A549 (cell line): ENCODE measurements around the gene OTC. TPM values are rescaled to one million over a fixed set of nuclear protein-coding genes. Genes with fewer than 3 reads are reported as not detected.

Source experiments
- ATAC-seq, 2 experiments: fragments of 200-7000 bp in 1 of 2; fragments of >200 bp in 1 of 2; cut with Nextera tagmentation in 1 of 2; cut with Tn5 transposase in 1 of 2; 3 replicates each; pipeline versions ENCODE4 v1.8.0 to v1.9.1; 2018 to 2020; ENCODE audit warnings: mild to moderate bottlenecking in 1 of 2, moderate library complexity in 1 of 2
- CTCF ChIA-PET: fragments of 300-600 bp; sonication (Branson Sonifier 250); formaldehyde crosslinking; extraction: SDS; loops from one replicate; lab custom pipeline; 2021; ENCODE audit warnings: antibody characterized with exemption, inconsistent platforms; lab: Yijun Ruan, JAX
- POLR2A ChIA-PET: fragments of 350-600 bp; formaldehyde crosslinking; extraction: SDS; loops from one replicate; lab custom pipeline; 2021; ENCODE audit warnings: antibody characterized with exemption, inconsistent platforms; lab: Yijun Ruan, JAX
- DNase-seq, 2 experiments: peaks; one replicate each; pipeline versions ENCODE4 v3.0.0 to v3.0.0-alpha.2; 2011 to 2016; ENCODE audit warnings: low read depth in 1 of 2, low spot score in 1 of 2
- FAIRE-seq: peaks from 2 replicates; lab custom pipeline; 2011; peaks lifted over from hg19 to GRCh38; lab: Jason Lieb, UNC
- H3K27ac ChIP-seq, 2 experiments: fragments of >200 bp; sonication (Bioruptor Twin); formaldehyde crosslinking; 3 replicates each; pipeline ENCODE4 v1.5.1; 2016 to 2017
- H3K4me1 ChIP-seq: fragments of >200 bp; sonication (Bioruptor Twin); formaldehyde crosslinking; 3 replicates; pipeline ENCODE4 v1.6.1; 2016
- H3K4me2 ChIP-seq: fragments of >200 bp; sonication (Bioruptor Twin); formaldehyde crosslinking; 3 replicates; pipeline ENCODE4 v1.6.1; 2016
- H3K4me3 ChIP-seq: fragments of >200 bp; sonication (Bioruptor Twin); formaldehyde crosslinking; 3 replicates; pipeline ENCODE4 v1.5.1; 2016
- H3K9me3 ChIP-seq: fragments of >200 bp; sonication (Bioruptor Twin); formaldehyde crosslinking; 3 replicates; pipeline ENCODE4 v1.6.1; 2016
- CBX2 ChIP-seq: fragments of 200-600 bp; sonication (generic); IDR thresholded peaks from 2 replicates; pipeline ENCODE4 v1.6.1; 2016; ENCODE audit warnings: low read depth, mild to moderate bottlenecking, borderline replicate concordance
- ESRRA ChIP-seq: fragments of 150-350 bp; IDR thresholded peaks from 2 replicates; pipeline ENCODE4 v1.6.1; 2014; ENCODE audit warnings: mild to moderate bottlenecking, low read length, borderline replicate concordance
- HEYL ChIP-seq: fragments of 250-450 bp; sonication (Bioruptor Pico); IDR thresholded peaks from 2 replicates; pipeline ENCODE4 v1.8.0; 2021; ENCODE audit warnings: mild to moderate bottlenecking, moderate library complexity
- HMGXB4 ChIP-seq: fragments of 250-450 bp; sonication (Bioruptor Pico); IDR thresholded peaks from 2 replicates; pipeline ENCODE4 v1.5.0; 2021; ENCODE audit warnings: mild to moderate bottlenecking, moderate library complexity, borderline replicate concordance
- KDM5A ChIP-seq: fragments of 200-600 bp; sonication (generic); IDR thresholded peaks from 2 replicates; pipeline ENCODE4 v1.6.1; 2016; ENCODE audit warnings: antibody characterized with exemption, mild to moderate bottlenecking
- RARB ChIP-seq: fragments of 250-450 bp; sonication (Bioruptor Pico); IDR thresholded peaks from 2 replicates; pipeline ENCODE4 v1.8.0; 2021; ENCODE audit warnings: mild to moderate bottlenecking, moderate library complexity
- REST ChIP-seq: fragments of 200-600 bp; sonication (generic); IDR thresholded peaks from 2 replicates; pipeline ENCODE4 v1.6.1; 2016; ENCODE audit warnings: antibody characterized with exemption, mild to moderate bottlenecking, moderate library complexity
- RNF2 ChIP-seq: fragments of 200-600 bp; sonication (generic); IDR thresholded peaks from 2 replicates; pipeline ENCODE4 v1.6.1; 2016; ENCODE audit warnings: low read depth, mild to moderate bottlenecking, antibody characterized with exemption, moderate library complexity, borderline replicate concordance
- SMC3 ChIP-seq: fragments of >200 bp; sonication (Bioruptor Twin); formaldehyde crosslinking; IDR thresholded peaks from 3 replicates; pipeline ENCODE4 v1.6.1; 2018; ENCODE audit warnings: inconsistent platforms
- SREBF2 ChIP-seq: fragments of 450-650 bp; IDR thresholded peaks from 2 replicates; pipeline ENCODE4 v1.6.1; 2014; ENCODE audit warnings: mild to moderate bottlenecking, moderate library complexity
- WGBS: methylation state at CpG from one replicate; pipeline ENCODE4 v1.1.6; 2017; ENCODE audit errors: missing lambda C conversion rate; 5-methylcytosine and 5-hydroxymethylcytosine counted together
- polyA plus RNA-seq, 4 experiments: library from polyadenylated mRNA; depleted of rRNA in 3 of 4; stranded (reverse); fragments of >200 nt; fragmentation: RNase III in 1 of 4; extraction: RNeasy Plus Mini Kit Qiagen cat#74134 plus additional on column Dnase treatment in 1 of 4; gene quantifications; 2 replicates in 3 of 4; 3 replicates in 1 of 4; pipeline ENCODE4 v1.2.3, GENCODE V29; 2011 to 2017
- small RNA-seq, 6 experiments: library from RNA; depleted of rRNA; stranded (forward); fragments of <200 nt; gene quantifications; one replicate each; pipeline ENCODE3, GENCODE V24; 2012
- TF ChIP-seq, protein P1 (sequence below): fragments of >200 bp; sonication (Bioruptor Twin); formaldehyde crosslinking; IDR thresholded peaks from 3 replicates; pipeline ENCODE4 v1.5.1; 2016

The OTC gene
- polyA plus RNA-seq, 2 of the 4 experiments (the other 2 are of a cell fraction): not detected

- no peaks in the 10 kb centered on the region for H3K9me3 ChIP-seq
- ATAC-seq: no peak
- FAIRE-seq: no peak
- no peak overlapping the region for H3K4me2 ChIP-seq
- ChIA-PET POLR2A (no interaction called here), CTCF (interaction anchor here (0.9 kb wide), 1 partner anchor 208 kb away, joined by 3 read pairs; no protein-coding TSS in a partner anchor)
- no peaks in the 10 kb centered on the region for H3K4me1 ChIP-seq
- no peak overlapping the region for H3K4me3 ChIP-seq
- no peak overlapping the region for H3K27ac ChIP-seq
- 37% methylated on average over 6 of the region's 6 CpGs for WGBS
- no peak for DNase-seq
- TF ChIP-seq ESRRA (no peak), HEYL (CRISPR knock-in tag) (no peak), CBX2 (no peak), KDM5A (no peak), SMC3 (no peak), REST (no peak), SREBF2 (no peak), RARB (no peak), HMGXB4 (CRISPR knock-in tag) (no peak), RNF2 (no peak)
- TF ChIP-seq, protein P1, sequence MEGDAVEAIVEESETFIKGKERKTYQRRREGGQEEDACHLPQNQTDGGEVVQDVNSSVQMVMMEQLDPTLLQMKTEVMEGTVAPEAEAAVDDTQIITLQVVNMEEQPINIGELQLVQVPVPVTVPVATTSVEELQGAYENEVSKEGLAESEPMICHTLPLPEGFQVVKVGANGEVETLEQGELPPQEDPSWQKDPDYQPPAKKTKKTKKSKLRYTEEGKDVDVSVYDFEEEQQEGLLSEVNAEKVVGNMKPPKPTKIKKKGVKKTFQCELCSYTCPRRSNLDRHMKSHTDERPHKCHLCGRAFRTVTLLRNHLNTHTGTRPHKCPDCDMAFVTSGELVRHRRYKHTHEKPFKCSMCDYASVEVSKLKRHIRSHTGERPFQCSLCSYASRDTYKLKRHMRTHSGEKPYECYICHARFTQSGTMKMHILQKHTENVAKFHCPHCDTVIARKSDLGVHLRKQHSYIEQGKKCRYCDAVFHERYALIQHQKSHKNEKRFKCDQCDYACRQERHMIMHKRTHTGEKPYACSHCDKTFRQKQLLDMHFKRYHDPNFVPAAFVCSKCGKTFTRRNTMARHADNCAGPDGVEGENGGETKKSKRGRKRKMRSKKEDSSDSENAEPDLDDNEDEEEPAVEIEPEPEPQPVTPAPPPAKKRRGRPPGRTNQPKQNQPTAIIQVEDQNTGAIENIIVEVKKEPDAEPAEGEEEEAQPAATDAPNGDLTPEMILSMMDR: no peak
Observed at GRCh38 chrX:38468563-38469157, 116.3 kb downstream of the OTC start.

Small RNAs within 50 kb of the gene (small RNA-seq; reads per million reads assigned to genes)
- gene RF00322: 0 reads per million in 6 experiments

Other genes starting within 250 kb of the OTC start
- gene SRPX, start 131.7 kb upstream of the OTC start, polyA plus RNA-seq (2011; rRNA removed): 1.8 and 1.9 TPM in 2 replicates
- 2.7 to 4.4 TPM (median 3.8 TPM) in 3 replicates for gene SRPX, start 131.7 kb upstream of the OTC start, polyA plus RNA-seq (2017; fragmentation: RNase III; extraction: RNeasy Plus Mini Kit Qiagen cat#74134 plus additional on column Dnase treatment)
- gene RPGR, start 25.1 kb upstream of the OTC start, polyA plus RNA-seq (2011; rRNA removed): 7.7 and 10.5 TPM in 2 replicates
- gene RPGR, start 25.1 kb upstream of the OTC start, polyA plus RNA-seq (2017; fragmentation: RNase III; extraction: RNeasy Plus Mini Kit Qiagen cat#74134 plus additional on column Dnase treatment): 8.1 to 8.5 TPM (median 8.1 TPM) in 3 replicates
- 6.1 and 6.4 TPM in 2 replicates for gene TSPAN7, start 208.9 kb downstream of the OTC start, polyA plus RNA-seq (2011; rRNA removed)
- 2.4 to 3.1 TPM (median 2.5 TPM) in 3 replicates for gene TSPAN7, start 208.9 kb downstream of the OTC start, polyA plus RNA-seq (2017; fragmentation: RNase III; extraction: RNeasy Plus Mini Kit Qiagen cat#74134 plus additional on column Dnase treatment)